ENCODE measurements around the gene MDH1B. TPM values are rescaled to one million over a fixed set of nuclear protein-coding genes. Genes with fewer than 3 reads are reported as not detected.

MDH1B gene
- 3.5 TPM for total RNA-seq

DNA sequence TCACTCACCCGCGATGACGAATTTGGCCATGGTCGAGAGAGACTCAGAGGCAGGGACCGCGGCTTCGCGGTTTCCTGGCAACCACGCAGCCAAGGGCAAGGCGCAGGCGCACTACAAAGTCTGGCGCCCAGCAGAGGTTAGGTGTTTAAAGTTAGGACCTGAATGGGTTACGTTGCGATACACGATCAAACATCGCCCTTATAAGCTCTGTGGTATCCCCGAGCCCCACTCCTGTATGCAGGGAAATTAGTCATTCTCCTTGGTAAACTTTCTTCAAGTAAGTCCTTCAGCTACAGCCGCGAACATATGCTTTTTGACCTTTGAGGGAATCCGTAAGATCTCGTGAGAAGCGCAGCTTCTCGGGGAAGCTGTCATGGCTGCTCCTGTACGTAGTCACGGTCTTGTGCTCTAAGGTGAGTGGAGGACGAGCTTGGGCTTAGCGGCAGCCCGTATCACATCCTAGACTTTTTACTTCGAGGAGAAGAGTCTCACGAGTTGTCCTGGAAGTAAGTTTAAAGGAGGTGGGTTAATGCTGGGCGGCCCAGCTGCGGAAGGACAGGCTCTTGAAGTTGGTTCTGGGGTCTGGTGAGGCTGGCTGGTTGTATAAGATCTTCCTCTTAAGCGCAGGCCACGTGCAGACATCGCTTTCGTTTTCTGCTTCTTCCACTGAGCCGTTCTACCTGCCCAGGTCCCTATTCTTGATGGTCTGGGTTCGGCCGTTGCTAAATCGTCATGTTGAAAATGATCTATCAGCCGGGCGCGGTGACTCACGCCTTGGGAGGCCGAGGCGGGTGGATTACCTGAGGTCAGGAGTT lies at the start of gene MDH1B, which contains the start of gene FASTKD2:
MDH1B (minus strand) TSS at position 87 of the 815 bp plus-strand sequence; CDS start at position 30, 57 bp downstream.
FASTKD2 (plus strand) TSS at position 365 of the 815 bp plus-strand sequence. CDS start 1,088 bp downstream, outside the sequence.

DNA sequence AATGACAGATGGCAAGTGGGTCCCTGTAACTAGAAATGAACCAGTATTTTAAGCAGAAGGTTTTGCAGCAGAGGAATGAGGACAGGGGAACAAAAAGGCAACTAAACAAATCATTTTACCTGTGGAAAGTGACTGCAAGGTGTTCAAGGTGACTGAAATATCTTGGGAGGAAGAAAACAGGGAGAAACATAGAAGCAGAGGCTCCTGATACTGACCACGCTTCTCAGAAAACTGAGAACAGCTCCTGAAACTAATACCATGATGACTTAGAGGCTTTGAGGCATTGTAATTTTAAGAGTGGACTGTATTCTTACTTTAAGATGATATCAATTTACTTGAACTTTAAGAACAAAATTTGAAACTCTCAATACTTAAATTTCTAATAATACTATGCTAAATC lies 46.8 kb downstream of the MDH1B start, which contains the start of gene DYTN:
DYTN (minus strand) TSS at position 101 of the 400 bp plus-strand sequence. CDS start 117 bp downstream, outside the sequence.

Other genes with a start within 250 kb of the MDH1B start
- gene FAM237A, start 122.8 kb downstream of the MDH1B start, total RNA-seq, result not detected
- not detected for gene DYTN, start 46.9 kb downstream of the MDH1B start, total RNA-seq
- 58.0 TPM for gene FASTKD2, start 278 bp upstream of the MDH1B start, total RNA-seq
- gene CPO, start 174.2 kb upstream of the MDH1B start, total RNA-seq, result not detected

All from camera-type eye (tissue), 1 donor.